HG02840 (cell line): ENCODE data around the gene XYLT1.

ENCODE experiments used
- ATAC-seq: cut with Tn5 transposase; IDR thresholded peaks from one replicate; pipeline ENCODE4 v1.9.1; 2021; ENCODE audit warnings: mild to moderate bottlenecking, moderate library complexity, moderate number of reproducible peaks; ENCODE audit not compliant: unreplicated experiment, low FRiP score

Gene XYLT1

DNA sequence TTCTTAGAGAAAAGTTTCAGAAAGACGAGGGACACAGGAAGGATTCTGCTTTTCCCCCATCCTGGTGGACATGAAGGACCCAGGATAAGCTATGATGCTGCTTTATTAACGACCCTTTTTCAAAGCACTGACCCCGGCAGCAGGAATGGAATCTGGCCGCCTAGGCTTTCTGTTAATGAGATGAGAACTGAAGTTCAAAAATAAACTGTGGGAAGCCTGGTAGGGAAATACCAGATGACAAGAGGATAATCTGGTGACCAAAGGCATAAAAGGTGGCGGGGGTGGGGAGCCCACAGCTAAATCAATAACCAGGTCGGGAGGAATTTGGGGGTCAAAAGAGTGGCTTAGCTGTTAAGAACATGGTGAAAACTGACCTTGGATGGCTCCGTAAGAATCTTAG lies 171.0 kb downstream of the XYLT1 start:
- ATAC-seq, result no peak

DNA sequence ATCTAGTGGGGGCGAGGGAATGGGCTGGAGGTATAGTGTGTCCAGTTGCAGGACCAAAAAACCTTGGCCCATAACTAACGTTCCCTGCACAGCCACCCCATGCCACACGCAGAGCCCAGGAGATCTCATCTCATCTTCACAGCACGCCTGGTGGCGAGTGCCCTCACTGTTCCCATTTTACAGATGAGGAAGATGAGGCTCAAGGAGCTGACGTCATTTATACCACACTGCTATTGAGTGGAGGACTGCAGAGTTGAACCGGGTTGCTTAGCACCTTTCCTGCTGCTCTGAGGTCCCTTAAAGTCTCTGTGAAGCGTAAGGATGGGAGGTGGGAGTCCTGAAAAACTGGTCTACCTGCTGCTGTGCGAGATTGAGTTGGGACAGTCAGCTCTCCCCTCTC lies 172.5 kb downstream of the XYLT1 start:
- ATAC-seq, result no peak

DNA sequence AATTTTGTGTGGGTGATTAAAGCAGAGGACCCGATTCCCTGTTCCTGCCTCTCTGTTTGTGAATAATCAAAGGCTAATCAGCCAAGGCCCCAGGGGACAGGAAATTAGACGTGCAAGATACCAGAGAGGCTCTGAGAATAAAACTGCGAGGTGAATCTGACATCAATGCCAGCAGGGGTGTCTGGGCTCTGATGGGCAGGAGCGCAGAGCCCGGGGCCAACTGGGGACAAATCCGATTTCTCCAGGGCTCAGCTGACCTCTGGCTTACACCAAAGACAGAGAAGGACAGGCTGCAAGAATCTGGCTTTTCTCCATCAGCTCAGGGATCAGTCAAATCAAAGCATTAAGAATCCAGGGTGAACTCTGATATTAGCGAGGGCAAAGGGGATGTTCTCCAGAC lies 174.3 kb downstream of the XYLT1 start:
- ATAC-seq, result no peak

DNA sequence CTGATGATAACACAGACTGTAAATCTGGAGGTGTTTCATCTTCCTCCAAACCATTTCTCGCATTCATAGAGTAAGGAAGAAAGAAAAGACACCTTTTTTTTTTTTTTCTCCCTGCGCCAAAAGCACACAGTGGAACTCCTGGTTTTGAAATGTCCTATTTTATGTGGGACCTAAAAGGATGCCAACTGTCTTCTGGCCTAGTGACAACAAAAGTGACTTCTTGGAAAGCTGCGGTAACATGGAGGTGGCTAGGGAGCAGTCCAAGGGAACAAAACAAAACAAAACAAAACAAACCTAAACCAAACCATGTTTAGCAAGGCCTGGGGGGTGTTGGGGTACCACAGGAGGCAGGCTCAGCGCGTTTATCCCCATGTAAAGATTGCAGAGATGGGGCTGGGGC lies 174.8 kb downstream of the XYLT1 start:
- ATAC-seq, result no peak

DNA sequence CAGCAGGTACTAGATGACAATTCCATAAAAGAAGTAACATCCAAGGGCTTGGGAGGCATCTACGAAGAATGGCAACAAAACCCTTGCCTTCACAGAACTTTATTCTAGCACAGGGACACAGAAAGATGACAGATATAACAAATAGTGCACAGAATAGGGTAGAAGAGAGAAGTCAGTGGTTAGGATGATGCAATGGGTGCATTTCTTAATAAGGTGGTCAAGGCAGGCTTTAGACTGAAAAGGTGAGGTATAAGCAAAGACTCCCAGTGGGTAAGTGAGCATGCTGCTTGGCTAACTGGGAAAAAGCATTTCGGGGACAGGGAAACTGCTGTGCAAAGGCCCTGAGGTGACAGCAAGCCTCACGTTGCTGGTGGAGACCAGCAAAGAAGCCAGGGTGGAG lies 175.9 kb downstream of the XYLT1 start:
- ATAC-seq, result no peak

DNA sequence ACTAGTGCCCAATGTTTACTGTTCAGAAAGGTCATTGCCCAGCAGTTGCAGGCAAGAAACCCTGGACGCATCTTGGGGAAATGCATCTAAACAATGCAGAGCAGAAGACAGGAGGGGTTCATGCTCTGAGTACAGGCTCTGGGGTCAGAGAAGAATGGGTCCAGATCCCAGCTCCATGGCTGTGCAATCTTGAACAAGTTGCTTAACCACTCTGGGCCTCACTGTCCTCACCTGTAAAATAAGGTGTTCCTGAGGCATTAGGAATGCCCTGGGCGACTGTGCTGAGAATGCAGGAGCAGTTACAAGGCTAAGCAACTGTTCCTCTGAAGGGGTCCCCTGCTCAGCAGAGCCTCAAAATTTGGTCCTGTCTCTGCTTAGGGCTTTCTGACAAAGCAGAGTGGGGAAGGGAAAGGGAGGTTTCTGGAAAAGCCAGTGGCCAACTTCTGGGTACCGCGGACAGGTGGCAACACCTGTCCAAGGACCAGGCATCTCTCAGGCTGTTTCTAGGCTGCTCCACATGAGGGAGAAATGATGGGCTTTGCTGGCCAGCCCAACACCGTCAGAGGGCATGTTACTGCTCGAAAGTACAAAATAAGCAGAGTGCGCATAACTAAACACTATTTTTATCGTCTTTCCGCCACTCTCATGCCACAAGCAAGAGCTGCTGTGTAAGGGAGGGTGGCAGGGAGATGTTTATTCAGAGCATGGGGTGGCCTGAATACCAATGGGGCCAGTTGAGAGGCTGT lies 176.8 kb downstream of the XYLT1 start:
- no peak for ATAC-seq

DNA sequence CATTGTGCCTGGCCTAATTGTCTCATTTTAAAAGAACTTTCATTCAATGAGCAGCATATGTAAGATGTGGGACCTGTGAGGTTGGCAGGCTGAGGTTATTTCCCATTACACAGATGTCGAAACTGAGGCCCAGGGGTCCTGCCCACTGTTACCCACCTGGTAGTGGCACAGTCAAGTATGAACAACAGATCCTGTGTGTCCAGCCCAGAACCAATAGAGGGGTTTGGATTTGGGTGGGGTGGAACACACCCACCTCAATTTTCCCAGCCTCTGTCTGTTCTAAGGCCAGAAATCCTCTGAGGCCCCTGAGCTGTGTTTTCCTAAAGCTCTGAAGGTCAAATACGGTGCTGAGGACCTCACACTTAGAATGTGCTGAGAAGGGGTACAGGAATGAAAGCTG lies 179.5 kb downstream of the XYLT1 start:
- no peak for ATAC-seq

DNA sequence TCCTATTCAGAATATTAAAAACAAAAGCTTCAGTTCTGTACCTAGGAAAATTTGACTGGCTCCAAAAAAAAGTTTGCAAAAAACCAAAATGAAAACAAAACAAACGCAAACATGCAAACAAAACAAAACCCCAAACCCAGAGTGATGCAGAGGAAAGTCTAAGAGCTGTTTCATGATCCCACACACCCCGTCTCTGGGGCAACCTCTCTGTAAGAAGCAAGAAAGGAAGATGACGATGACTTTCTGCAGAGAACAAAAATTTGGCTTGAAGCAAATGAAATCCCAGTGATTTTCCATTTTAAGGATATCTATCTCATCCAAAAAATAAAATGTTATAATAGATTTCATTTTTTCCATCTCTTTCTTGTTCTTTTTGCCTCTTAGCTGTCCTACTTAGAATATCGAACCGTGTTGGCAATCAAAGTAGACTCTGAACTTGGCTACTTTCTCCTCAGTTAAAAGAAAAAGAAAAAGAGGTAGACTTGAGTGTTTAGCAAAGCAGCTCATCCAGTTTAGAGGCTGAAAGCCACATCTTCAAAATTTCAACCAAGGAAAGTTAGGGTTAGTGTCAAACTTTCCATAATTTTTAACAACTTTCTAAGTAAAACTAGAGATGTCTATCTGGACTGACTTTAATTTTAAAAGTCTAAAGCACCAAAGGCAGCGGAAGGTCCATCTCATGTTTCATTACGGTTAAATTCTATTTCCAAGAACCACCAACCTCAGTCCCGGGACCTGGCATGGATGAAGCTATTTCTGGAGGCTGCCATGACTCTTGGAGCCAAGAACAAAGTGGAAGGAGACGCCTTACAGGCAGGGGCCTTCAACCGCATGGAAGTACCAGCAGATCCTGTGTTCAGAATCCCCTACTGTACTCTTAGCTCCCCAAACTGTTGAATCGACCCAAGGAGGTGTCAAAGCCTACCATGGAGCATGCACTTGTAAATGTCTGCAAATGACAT lies 180.8 kb downstream of the XYLT1 start:
- no peak for ATAC-seq

DNA sequence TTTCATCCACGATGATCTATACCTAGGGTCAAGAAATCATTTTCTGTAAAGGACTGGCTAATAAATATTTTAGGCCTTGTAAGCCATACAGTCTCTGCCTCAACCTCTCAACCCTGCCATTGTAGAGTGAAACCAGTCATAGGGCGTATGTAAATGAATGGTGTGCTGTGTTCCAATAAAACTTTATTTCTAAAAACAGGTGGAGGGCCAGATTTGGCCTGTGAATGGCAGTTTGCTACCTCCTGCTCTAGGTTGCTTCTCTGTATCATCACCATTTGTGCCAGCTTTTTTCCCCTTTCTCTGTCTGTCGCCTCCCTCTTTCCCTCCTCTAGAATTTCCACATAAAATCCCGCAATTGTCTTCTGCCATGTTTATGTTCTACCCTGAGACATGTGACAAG lies 181.7 kb downstream of the XYLT1 start:
- no peak for ATAC-seq

DNA sequence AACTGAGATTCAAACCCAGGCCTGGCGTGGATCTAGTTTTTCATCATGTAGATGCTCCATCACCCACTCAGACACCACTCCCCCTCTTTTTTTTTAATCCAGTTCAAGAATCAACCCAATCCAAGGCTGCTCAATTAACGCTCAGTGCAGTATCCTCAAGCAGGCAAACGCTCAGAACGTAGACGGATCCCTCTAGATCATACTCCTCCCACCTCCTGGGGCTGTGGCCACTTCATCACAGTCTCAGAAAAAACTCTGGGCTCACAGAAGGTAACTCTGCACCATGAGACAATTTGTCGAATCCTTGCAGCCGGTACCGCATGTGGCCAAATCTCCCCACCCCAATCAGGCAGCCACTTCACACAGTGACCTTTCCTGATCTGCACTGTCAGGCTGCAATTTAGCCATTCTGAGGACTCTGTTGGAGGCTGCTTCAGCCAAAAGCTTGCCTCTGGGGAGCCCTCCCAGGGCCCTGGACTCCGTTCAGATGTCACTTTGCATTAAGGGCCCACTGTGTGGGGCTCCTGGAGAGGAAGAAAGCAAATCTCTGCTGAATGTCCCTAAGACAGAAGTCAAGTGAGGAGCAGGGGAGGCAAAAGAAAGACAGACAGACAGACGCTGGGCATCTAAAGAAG lies 183.5 kb downstream of the XYLT1 start:
- ATAC-seq, result no peak

DNA sequence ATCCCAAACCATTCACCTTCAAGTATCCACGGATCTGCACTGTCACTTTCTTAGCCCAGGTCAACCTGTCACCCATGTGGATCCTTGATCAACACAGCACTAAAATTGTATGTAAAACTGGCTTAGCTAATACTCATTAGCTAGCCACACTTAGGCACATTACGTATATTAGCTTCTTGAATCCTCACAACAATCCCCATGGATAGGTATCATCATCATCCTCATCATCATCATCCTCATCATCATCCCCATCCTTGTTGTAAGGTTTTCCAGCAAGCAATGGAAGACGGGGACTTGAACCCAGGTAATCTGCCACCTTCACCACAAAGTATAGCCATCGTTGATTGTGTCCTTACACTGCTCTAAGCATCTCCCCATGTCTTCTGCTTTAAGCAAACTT lies 184.3 kb downstream of the XYLT1 start:
- ATAC-seq, result no peak

DNA sequence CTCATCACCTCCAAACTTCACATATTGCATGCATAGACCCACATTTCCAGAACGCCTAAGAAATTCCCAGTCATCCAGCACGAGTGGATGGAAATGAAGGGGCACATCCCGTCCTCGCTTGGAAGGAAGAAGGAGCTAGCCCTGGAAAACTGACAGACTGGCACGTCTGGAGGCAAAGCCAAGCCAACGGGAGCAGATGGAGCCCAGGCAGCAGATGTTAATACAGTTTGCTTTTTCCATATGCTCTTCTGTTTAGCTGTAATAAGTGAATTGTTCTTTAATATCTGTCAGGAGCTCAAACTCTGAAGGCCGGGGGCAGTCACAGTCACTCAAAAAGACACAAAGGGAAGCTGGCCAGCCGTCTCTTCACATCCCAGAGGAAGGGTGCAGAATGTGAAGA lies 187.7 kb downstream of the XYLT1 start:
- no peak for ATAC-seq

DNA sequence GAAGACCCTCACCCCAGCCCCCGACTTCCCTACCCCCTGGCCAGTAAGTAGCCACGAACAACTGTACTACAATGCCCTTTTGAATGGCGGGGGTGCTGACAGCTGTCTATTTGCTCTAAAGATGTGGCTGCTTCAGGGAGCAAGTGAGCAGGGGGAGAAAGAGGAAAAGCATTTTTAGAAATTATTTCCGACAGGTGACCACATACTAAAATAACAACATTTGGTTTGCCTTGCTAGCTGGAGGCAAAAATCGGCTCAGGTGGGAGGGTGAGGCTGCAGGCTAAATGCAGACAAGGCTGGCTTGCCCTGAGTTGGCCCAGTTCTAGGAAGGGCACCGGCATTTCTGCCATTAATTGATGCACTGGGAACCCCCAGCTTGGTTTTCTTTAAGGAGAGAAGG lies 188.5 kb downstream of the XYLT1 start:
- ATAC-seq, result no peak

DNA sequence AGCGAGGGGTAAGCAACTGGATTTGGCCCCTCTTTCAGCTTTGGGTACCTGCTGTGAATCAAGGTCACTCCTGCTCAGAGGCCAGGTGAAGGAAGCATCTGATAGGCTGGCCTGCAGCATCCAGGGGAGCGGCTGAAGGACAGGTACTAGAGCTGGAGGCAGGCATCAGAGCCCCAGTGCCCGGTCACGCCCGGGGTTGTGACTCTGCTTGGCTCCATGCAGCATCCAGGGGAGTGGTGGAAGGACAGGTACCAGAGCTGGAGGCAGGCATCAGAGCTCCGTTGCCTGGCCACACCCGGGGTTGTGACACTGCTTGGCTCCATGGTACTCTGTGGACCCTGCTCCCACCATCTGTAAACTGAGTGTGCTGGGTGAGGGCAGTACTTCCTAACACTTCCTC lies 189.7 kb downstream of the XYLT1 start:
- ATAC-seq, result no peak

DNA sequence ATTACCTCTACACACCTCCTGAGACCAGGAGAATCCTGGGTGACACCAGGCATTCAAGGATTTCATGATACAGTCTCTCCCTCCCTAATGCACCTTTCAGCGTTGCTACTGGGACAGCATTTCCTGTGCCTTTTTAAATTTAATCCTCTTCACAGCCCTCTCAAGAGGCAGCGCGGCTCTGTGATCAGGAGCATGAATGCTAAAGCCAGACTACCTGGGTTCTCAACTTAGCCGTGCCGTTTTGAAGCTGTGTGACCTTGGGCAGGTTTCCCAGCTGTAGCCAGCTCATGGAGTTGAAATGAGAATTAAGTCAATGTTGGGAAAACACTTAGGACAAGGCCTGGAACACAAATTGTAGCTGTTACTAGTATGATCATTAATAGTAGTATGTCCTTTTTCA lies 191.8 kb downstream of the XYLT1 start:
- no peak for ATAC-seq

DNA sequence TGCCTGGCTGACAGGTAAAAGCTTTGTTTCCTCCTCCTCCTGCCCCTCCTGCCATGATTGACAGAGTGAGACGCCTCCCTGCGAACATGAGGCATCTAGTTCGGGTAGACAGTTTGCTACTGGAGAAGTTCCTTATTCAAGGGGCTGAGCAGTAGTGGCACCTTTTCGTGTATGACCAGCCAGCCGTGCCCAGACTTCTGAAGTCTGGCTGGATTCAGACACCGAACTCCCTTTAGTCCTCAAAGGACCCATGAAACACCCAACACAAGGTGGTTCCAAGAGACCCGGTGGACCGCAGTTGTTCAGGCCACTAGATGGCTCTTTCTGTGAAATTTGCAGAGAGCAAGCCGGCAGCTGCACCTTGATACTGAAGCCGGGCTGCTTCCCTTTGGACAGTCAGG lies 192.8 kb downstream of the XYLT1 start:
- no peak for ATAC-seq

DNA sequence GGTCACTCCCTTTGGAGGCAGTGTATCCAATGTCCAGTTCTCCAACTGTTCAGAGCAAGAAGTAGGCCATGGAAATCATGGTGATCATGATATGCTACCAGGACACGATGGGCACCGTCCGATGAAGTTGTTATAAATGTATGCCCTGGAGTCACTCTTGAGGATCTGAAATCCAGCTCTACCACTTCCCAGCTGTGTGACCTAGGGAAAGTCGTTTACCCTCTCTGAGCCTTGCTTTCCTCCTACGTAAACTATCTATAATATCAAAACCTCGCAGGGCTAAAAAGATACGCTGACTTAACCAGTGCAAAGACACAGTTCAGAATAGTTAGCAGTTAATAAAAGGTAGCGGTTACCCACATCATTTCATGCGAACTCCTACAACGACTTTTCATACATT lies 194.2 kb downstream of the XYLT1 start:
- ATAC-seq, result no peak

DNA sequence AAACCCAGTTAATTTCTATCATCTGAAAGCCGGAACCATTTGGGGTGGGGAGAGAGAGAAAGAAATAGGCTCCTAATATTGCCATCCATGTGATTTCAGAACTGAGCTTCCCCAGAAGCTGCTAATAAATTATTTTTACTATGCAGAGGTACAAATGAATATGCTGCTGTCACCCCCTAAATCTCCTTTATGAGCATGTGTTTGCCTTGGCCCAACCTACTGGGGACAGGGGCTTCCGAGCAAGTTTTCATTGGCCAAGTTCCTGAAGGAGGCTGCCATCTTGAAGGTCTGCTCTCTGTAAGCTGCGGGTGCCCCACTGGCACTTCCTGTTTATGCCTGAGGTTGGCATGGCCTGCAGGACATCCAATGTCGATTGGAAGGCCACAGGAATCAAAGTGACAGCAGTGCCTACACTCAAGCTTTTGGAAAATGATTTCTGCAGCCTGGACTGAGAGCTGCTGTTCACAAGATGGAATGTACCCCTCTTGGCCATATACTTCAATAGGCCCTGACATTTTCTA lies 194.7 kb downstream of the XYLT1 start:
- no peak for ATAC-seq

DNA sequence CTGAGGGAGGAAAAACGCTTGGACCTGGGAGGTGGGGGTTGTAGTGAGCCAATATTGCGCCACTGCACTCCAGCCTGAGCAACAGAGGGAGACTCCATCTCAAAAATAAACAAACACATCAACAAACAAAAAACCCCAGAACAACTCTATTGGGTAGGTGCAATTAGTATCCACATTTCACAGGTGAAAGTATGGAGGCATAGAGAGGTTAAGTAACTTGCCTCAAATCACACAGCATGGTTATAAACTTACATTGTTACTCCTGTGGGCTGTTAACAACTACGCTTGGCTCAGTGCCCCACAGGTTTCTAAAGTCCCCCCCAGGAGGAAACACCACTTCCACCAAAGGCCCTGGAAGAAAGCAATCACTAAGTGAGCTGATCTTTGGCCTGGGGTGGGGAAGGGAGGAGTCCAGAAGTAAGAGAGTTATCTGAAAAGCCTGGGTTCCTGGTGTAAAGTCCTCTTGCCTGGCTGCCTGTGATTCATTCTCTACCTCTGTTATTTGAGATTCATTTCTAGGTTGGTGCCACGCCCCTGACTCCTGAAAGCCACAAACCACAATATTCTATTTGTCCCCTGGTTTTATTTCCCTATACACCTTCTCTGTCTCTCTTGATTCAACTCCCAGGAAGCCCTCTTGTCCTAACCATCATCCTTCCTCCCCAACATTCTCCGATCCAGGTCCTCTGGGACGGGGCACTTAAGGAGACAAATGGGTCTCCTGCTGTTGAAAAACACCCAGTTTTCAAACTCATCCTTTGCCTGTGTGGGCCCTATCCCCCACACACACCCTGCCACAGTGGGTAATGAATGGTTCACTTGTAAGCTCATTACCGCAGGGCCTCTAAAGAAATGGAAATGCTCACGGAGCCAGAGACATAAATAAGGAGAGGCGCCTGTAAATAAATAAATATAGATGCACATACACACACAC lies 195.4 kb downstream of the XYLT1 start:
- no peak for ATAC-seq

DNA sequence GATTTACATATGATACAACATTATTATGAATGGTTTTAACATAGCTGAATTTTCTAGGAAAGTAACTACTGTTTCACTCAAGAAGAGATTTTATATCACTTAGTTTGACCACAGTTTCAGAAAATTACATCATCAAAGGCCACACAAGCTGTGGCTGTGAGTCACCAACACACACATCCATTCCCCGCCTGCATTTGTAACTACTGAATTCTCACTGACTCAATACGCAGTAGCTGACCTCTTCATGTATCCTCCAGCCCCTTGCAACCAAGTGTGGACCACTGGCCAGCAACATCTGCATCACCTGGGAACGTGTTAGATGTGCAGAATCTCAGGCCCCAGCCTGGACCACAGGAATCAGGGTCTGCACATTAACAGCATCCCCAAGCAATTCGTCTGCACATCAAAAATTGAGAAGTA lies 197.6 kb downstream of the XYLT1 start:
- ATAC-seq, result no peak
